ENCODE results near the gene KIF26B. TPM values are rescaled to one million over a fixed set of nuclear protein-coding genes. Genes with fewer than 3 reads are reported as not detected.
A peak's percentile ranks its signal among the peaks of the same experiment; 100 is the strongest.

KIF26B gene
- total RNA-seq, 1 experiment from 2014 or later: 0.04 TPM

DNA sequence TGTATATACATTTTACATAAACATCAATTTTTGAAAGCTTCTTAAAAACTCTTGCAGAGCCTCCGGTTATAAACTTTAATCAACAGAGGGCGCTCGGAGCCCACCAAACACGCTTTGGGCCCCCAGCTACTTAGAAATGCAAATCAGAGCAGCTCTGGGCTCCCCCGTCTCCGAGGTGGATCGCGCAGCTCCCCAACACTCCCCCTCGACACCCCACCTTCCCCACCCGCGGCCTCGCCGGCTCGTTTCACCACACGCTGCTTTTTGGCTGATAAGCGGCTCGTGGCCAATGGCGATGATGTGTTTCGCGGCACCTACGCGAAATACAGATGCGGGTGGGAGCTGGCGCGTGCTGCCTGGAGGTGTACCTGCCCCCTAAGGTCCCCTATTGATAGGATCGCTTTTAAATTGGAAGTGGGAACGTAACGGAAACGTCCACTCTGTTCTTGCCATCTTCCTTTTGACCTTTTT is 1.7 kb upstream of the KIF26B start:
- no peak for TF ChIP-seq EZH2phosphoT487 (IDR thresholded peaks at IDR 0.05; ENCODE audit: borderline replicate concordance, low read length)
- TF ChIP-seq, protein P1, sequence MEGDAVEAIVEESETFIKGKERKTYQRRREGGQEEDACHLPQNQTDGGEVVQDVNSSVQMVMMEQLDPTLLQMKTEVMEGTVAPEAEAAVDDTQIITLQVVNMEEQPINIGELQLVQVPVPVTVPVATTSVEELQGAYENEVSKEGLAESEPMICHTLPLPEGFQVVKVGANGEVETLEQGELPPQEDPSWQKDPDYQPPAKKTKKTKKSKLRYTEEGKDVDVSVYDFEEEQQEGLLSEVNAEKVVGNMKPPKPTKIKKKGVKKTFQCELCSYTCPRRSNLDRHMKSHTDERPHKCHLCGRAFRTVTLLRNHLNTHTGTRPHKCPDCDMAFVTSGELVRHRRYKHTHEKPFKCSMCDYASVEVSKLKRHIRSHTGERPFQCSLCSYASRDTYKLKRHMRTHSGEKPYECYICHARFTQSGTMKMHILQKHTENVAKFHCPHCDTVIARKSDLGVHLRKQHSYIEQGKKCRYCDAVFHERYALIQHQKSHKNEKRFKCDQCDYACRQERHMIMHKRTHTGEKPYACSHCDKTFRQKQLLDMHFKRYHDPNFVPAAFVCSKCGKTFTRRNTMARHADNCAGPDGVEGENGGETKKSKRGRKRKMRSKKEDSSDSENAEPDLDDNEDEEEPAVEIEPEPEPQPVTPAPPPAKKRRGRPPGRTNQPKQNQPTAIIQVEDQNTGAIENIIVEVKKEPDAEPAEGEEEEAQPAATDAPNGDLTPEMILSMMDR (conservative IDR thresholded peaks at IDR 0.05; ENCODE audit: low read depth, low read length): peak; percentile 95
- Histone ChIP-seq H3K27ac (ENCODE audit: low read length) (no peak overlapping the region), H3K36me3 (ENCODE audit: low read depth, low read length) (no peaks in the 10 kb centered on the region), H3K4me3 (ENCODE audit: low read length) (peak overlapping the region; percentile 65), H3K4me1 (ENCODE audit: insufficient read depth, low read length) (peaks cover 30% of the 10 kb centered on the region), H2AFZ (ENCODE audit: low read length) (peak overlapping the region; percentile 91), H3K27me3 (ENCODE audit: low read length) (peaks cover 68% of the 10 kb centered on the region), H3K9me2 (replicated peaks; ENCODE audit: low read length) (no peaks in the 10 kb centered on the region), H3F3A (ENCODE audit: low read length, unreplicated experiment) (no peaks in the 10 kb centered on the region), H3K79me2 (ENCODE audit: low read length) (no peaks in the 10 kb centered on the region), H4K20me1 (ENCODE audit: low read length) (no peaks in the 10 kb centered on the region), H3K9me3 (ENCODE audit: low read length) (no peaks in the 10 kb centered on the region), H3K4me2 (ENCODE audit: low read length) (peak overlapping the region; percentile 94), H3K9ac (ENCODE audit: low read length) (no peak overlapping the region)
- BruUV-seq (replicated peaks): no TSS peak
- intact Hi-C loops (cut with micrococcal nuclease): loop anchor here (1.0 to 10.0 kb wide), 8 partner anchors 74 to 1339 kb away; no protein-coding TSS in a partner anchor
- peak; percentile 82 for DNase-seq
- CTCF ChIA-PET: interaction anchor here (0.5 to 1.4 kb wide), 12 partner anchors 45 to 1624 kb away, joined by 3 to 9 read pairs (median 4); no protein-coding TSS in a partner anchor
- ATAC-seq: 0 out of 2 replicates have a peak, but pooled peaks have one; percentile 9
- POLR2A ChIA-PET (ENCODE audit: unreplicated experiment): no interaction called here

- peak; percentile 12 for DNase-seq
- peak; percentile 46; the same call in 1 of the 2 replicates for TF ChIP-seq EZH2phosphoT487 (IDR thresholded peaks at IDR 0.05; ENCODE audit: borderline replicate concordance, low read length)
- TF ChIP-seq EZH2 (IDR thresholded peaks at IDR 0.05; ENCODE audit: low read length, unreplicated experiment): peak; percentile 83
- TF ChIP-seq, protein P1 (conservative IDR thresholded peaks at IDR 0.05; ENCODE audit: low read depth, low read length): no peak
- Histone ChIP-seq H3K9me2 (replicated peaks; ENCODE audit: low read length) (no peaks in the 10 kb centered on the region), H3K27me3 (ENCODE audit: low read length) (peaks cover 68% of the 10 kb centered on the region), H3F3A (ENCODE audit: low read length, unreplicated experiment) (no peaks in the 10 kb centered on the region), H3K9ac (ENCODE audit: low read length) (no peak overlapping the region), H3K27ac (ENCODE audit: low read length) (no peak overlapping the region), H4K20me1 (ENCODE audit: low read length) (no peaks in the 10 kb centered on the region), H3K36me3 (ENCODE audit: low read depth, low read length) (no peaks in the 10 kb centered on the region), H3K4me1 (ENCODE audit: insufficient read depth, low read length) (peaks cover 30% of the 10 kb centered on the region), H3K9me3 (ENCODE audit: low read length) (no peaks in the 10 kb centered on the region), H3K4me2 (ENCODE audit: low read length) (peak overlapping the region; percentile 94), H2AFZ (ENCODE audit: low read length) (peak overlapping the region; percentile 91), H3K79me2 (ENCODE audit: low read length) (no peaks in the 10 kb centered on the region), H3K4me3 (ENCODE audit: low read length) (peak overlapping the region; percentile 65)
- ChIA-PET POLR2A (ENCODE audit: unreplicated experiment) (no interaction called here), CTCF (interaction anchor here (0.5 to 1.4 kb wide), 10 partner anchors 9 to 1625 kb away, joined by 3 to 9 read pairs (median 4); no protein-coding TSS in a partner anchor)
- BruUV-seq (replicated peaks): no TSS peak
- ATAC-seq: no peak
- intact Hi-C loops (cut with micrococcal nuclease): loop anchor here (1.0 to 10.0 kb wide), 8 partner anchors 74 to 1339 kb away; no protein-coding TSS in a partner anchor
Observed at GRCh38 chr1:245153552-245154428, 995 bp upstream of the KIF26B start.
